ENCODE measurements around the gene CAPN14.

The CAPN14 gene

GRCh38 chr2:31219131-31219969 is 2.0 kb upstream of the CAPN14 start:
- no peaks in the 10 kb centered on the region for H3K27me3 ChIP-seq (ENCODE audit: control insufficient read depth, insufficient read depth, low read length)
- no peaks in the 10 kb centered on the region for H3K9me3 ChIP-seq (ENCODE audit: control insufficient read depth, low read depth, low read length)
- H3K27ac ChIP-seq (ENCODE audit: low read length): no peak overlapping the region
- no peak overlapping the region for H3K4me3 ChIP-seq (ENCODE audit: low read length)
- H3K4me1 ChIP-seq (ENCODE audit: control insufficient read depth, low read depth, low read length): no peaks in the 10 kb centered on the region
- H3K9ac ChIP-seq (ENCODE audit: low read length): no peak overlapping the region
- no peaks in the 10 kb centered on the region for H3K36me3 ChIP-seq (ENCODE audit: control insufficient read depth, low read depth, low read length)

DNA sequence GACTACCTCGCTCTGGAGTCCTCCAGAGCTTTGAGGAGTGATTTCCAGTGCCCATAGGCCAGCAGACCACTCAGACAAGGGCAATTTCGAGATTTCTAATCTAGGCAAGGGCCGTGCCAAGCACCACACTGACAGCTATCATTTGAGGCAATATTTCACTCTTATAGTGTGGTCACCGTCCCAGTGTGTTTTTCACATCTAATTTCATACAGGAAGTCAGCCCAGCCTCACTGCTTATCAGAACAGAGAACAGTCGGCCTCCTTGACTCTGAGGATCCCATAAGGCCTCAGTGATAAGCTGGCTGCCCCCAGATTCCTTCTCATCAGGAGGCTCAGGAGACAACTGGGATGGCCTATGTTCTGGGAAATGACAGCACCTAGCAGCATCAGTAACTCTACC is 581 bp downstream of the CAPN14 start:
- Histone ChIP-seq H3K4me3 (ENCODE audit: low read length) (no peak overlapping the region), H3K4me1 (ENCODE audit: control insufficient read depth, low read depth, low read length) (peaks cover 4% of the 10 kb centered on the region), H3K36me3 (ENCODE audit: control insufficient read depth, low read depth, low read length) (no peaks in the 10 kb centered on the region), H3K27ac (ENCODE audit: low read length) (no peak overlapping the region), H3K9me3 (ENCODE audit: control insufficient read depth, low read depth, low read length) (no peaks in the 10 kb centered on the region), H3K9ac (ENCODE audit: low read length) (no peak overlapping the region), H3K27me3 (ENCODE audit: control insufficient read depth, insufficient read depth, low read length) (no peaks in the 10 kb centered on the region)

DNA sequence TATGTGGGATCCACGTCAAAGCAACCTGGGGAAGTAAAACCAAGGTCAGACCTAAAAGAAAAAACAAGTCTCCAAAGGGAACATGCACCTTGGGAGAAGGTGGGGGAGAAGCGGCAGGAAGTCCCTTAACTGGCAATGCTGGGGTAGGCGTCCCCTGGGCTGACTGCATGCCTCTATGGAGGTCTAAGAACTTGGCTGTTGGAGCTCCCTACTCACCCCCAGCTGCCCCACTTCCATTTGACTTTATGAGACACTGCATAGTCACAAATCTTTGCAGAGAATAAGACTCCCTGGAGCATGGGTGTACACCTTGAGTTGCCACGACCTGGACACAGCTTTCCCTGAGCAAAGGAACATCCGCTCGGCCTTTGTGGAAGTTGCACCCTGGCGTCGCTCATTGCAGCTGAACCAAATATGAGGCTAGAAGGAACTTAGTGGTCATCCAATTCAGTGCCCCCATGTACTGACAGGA is 2.8 kb downstream of the CAPN14 start:
- Histone ChIP-seq H3K36me3 (ENCODE audit: control insufficient read depth, low read depth, low read length) (no peaks in the 10 kb centered on the region), H3K9ac (ENCODE audit: low read length) (no peak overlapping the region), H3K27ac (ENCODE audit: low read length) (no peak overlapping the region), H3K4me3 (ENCODE audit: low read length) (no peak overlapping the region), H3K4me1 (ENCODE audit: control insufficient read depth, low read depth, low read length) (peaks cover 4% of the 10 kb centered on the region), H3K27me3 (ENCODE audit: control insufficient read depth, insufficient read depth, low read length) (no peaks in the 10 kb centered on the region), H3K9me3 (ENCODE audit: control insufficient read depth, low read depth, low read length) (no peaks in the 10 kb centered on the region)

GRCh38 chr2:31213601-31214443 is 3.5 kb downstream of the CAPN14 start:
- H3K9me3 ChIP-seq (ENCODE audit: control insufficient read depth, low read depth, low read length): no peaks in the 10 kb centered on the region
- no peaks in the 10 kb centered on the region for H3K27me3 ChIP-seq (ENCODE audit: control insufficient read depth, insufficient read depth, low read length)
- no peaks in the 10 kb centered on the region for H3K36me3 ChIP-seq (ENCODE audit: control insufficient read depth, low read depth, low read length)
- H3K27ac ChIP-seq (ENCODE audit: low read length): no peak overlapping the region
- H3K9ac ChIP-seq (ENCODE audit: low read length): no peak overlapping the region
- H3K4me1 ChIP-seq (ENCODE audit: control insufficient read depth, low read depth, low read length): peaks cover 4% of the 10 kb centered on the region
- no peak overlapping the region for H3K4me3 ChIP-seq (ENCODE audit: low read length)

- H3K4me3 ChIP-seq (ENCODE audit: low read length): no peak overlapping the region
- H3K27ac ChIP-seq (ENCODE audit: low read length): no peak overlapping the region
- H3K4me1 ChIP-seq (ENCODE audit: control insufficient read depth, low read depth, low read length): peaks cover 7% of the 10 kb centered on the region
- no peak overlapping the region for H3K9ac ChIP-seq (ENCODE audit: low read length)
- H3K9me3 ChIP-seq (ENCODE audit: control insufficient read depth, low read depth, low read length): no peaks in the 10 kb centered on the region
- H3K36me3 ChIP-seq (ENCODE audit: control insufficient read depth, low read depth, low read length): no peaks in the 10 kb centered on the region
- no peaks in the 10 kb centered on the region for H3K27me3 ChIP-seq (ENCODE audit: control insufficient read depth, insufficient read depth, low read length)
These were observed 4.4 kb downstream of the CAPN14 start for GRCh38 chr2:31212659-31213600.

DNA sequence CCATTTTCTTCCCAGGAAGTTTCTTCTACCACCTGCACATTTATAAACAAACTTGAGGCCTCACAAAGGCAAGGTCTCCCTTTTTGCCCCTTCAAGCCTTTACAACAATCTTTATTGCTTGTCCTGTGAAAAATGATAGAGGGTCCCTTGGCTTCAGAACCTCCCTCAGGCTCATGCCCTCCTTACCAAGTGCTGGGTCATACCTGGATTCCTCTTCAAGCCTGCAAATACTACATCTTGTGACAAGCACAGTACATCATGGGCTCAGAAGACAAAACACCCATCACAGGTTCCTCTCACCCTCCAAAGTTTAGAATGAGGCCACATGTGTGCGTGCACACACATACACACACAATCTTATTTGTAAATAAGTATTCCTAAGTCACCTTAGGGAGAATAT is 9.1 kb downstream of the CAPN14 start:
- no peak overlapping the region for H3K27ac ChIP-seq (ENCODE audit: low read length)
- no peak overlapping the region for H3K9ac ChIP-seq (ENCODE audit: low read length)
- H3K36me3 ChIP-seq (ENCODE audit: control insufficient read depth, low read depth, low read length): no peaks in the 10 kb centered on the region
- no peaks in the 10 kb centered on the region for H3K27me3 ChIP-seq (ENCODE audit: control insufficient read depth, insufficient read depth, low read length)
- H3K9me3 ChIP-seq (ENCODE audit: control insufficient read depth, low read depth, low read length): no peaks in the 10 kb centered on the region
- peaks cover 6% of the 10 kb centered on the region for H3K4me1 ChIP-seq (ENCODE audit: control insufficient read depth, low read depth, low read length)
- H3K4me3 ChIP-seq (ENCODE audit: low read length): no peak overlapping the region

GRCh38 chr2:31207790-31208189 is 9.5 kb downstream of the CAPN14 start:
- H3K9me3 ChIP-seq (ENCODE audit: control insufficient read depth, low read depth, low read length): no peaks in the 10 kb centered on the region
- H3K36me3 ChIP-seq (ENCODE audit: control insufficient read depth, low read depth, low read length): no peaks in the 10 kb centered on the region
- no peaks in the 10 kb centered on the region for H3K27me3 ChIP-seq (ENCODE audit: control insufficient read depth, insufficient read depth, low read length)
- H3K27ac ChIP-seq (ENCODE audit: low read length): no peak overlapping the region
- no peak overlapping the region for H3K9ac ChIP-seq (ENCODE audit: low read length)
- no peak overlapping the region for H3K4me3 ChIP-seq (ENCODE audit: low read length)
- peaks cover 5% of the 10 kb centered on the region for H3K4me1 ChIP-seq (ENCODE audit: control insufficient read depth, low read depth, low read length)

DNA sequence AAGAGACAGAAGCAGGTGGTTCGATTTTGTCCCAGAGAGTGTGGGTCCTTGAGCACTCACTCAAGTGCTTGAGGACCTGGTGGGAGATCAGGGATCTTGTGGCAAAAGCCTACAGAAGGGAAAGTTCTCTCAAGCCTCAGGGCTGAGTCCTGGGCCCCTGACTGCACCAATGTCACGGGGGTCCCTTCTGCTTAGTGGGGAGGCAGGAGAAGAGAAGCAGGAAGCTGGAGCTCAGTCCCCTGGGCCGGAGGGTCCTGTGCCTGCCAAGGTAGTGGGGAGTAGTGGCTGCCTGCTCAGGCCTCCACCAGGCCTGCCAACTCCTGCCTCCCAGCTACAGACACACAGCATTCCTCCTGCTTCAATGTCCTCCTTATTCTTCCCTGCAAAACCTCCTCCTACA is 11.7 kb downstream of the CAPN14 start:
- no peaks in the 10 kb centered on the region for H3K9me3 ChIP-seq (ENCODE audit: control insufficient read depth, low read depth, low read length)
- no peak overlapping the region for H3K27ac ChIP-seq (ENCODE audit: low read length)
- H3K36me3 ChIP-seq (ENCODE audit: control insufficient read depth, low read depth, low read length): no peaks in the 10 kb centered on the region
- no peaks in the 10 kb centered on the region for H3K27me3 ChIP-seq (ENCODE audit: control insufficient read depth, insufficient read depth, low read length)
- no peak overlapping the region for H3K9ac ChIP-seq (ENCODE audit: low read length)
- no peak overlapping the region for H3K4me3 ChIP-seq (ENCODE audit: low read length)
- H3K4me1 ChIP-seq (ENCODE audit: control insufficient read depth, low read depth, low read length): peaks cover 5% of the 10 kb centered on the region

GRCh38 chr2:31205186-31205585 is 12.1 kb downstream of the CAPN14 start:
- H3K27ac ChIP-seq (ENCODE audit: low read length): no peak overlapping the region
- H3K27me3 ChIP-seq (ENCODE audit: control insufficient read depth, insufficient read depth, low read length): no peaks in the 10 kb centered on the region
- peaks cover 5% of the 10 kb centered on the region for H3K4me1 ChIP-seq (ENCODE audit: control insufficient read depth, low read depth, low read length)
- no peak overlapping the region for H3K4me3 ChIP-seq (ENCODE audit: low read length)
- H3K9ac ChIP-seq (ENCODE audit: low read length): no peak overlapping the region
- no peaks in the 10 kb centered on the region for H3K9me3 ChIP-seq (ENCODE audit: control insufficient read depth, low read depth, low read length)
- H3K36me3 ChIP-seq (ENCODE audit: control insufficient read depth, low read depth, low read length): no peaks in the 10 kb centered on the region

DNA sequence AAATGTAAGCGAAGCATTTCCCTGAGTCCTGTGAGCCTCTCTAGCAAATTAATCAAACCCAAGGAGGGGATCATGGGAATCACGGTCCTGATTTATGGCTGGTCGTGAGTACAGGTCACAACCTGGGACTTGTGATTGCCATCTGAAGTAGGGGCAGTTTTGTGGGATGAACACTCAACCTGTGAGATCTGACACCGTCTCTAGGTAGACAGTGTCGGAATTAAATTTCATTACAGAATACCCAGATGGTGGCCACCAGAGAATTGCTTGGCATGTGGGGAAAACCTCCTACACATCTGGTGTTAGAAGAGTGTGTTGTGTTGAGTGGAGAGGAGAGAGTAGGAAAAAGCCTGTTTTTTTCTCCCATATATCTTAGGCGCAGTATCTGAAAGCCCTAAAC is 12.5 kb downstream of the CAPN14 start:
- no peak overlapping the region for H3K4me3 ChIP-seq (ENCODE audit: low read length)
- no peaks in the 10 kb centered on the region for H3K36me3 ChIP-seq (ENCODE audit: control insufficient read depth, low read depth, low read length)
- no peaks in the 10 kb centered on the region for H3K9me3 ChIP-seq (ENCODE audit: control insufficient read depth, low read depth, low read length)
- no peak overlapping the region for H3K9ac ChIP-seq (ENCODE audit: low read length)
- H3K4me1 ChIP-seq (ENCODE audit: control insufficient read depth, low read depth, low read length): peaks cover 5% of the 10 kb centered on the region
- H3K27ac ChIP-seq (ENCODE audit: low read length): no peak overlapping the region
- no peaks in the 10 kb centered on the region for H3K27me3 ChIP-seq (ENCODE audit: control insufficient read depth, insufficient read depth, low read length)

GRCh38 chr2:31203916-31204315 is 13.4 kb downstream of the CAPN14 start:
- Histone ChIP-seq H3K9me3 (ENCODE audit: control insufficient read depth, low read depth, low read length) (no peaks in the 10 kb centered on the region), H3K4me3 (ENCODE audit: low read length) (no peak overlapping the region)

More at GRCh38 chr2:31203916-31204315, 13.4 kb downstream of the CAPN14 start:
- Histone ChIP-seq H3K9ac (ENCODE audit: low read length) (no peak overlapping the region), H3K27ac (ENCODE audit: low read length) (no peak overlapping the region), H3K36me3 (ENCODE audit: control insufficient read depth, low read depth, low read length) (no peaks in the 10 kb centered on the region), H3K27me3 (ENCODE audit: control insufficient read depth, insufficient read depth, low read length) (no peaks in the 10 kb centered on the region), H3K4me1 (ENCODE audit: control insufficient read depth, low read depth, low read length) (peaks cover 5% of the 10 kb centered on the region)

Data from iPS-18a (cell line).